Transverse colon (tissue), 4 donors: ENCODE measurements around the gene SETD3.

Experiments
- EP300 ChIP-seq: sonication (generic); formaldehyde crosslinking; IDR thresholded peaks from one replicate; pipeline ENCODE4 v1.6.1; 2017; ENCODE audit warnings: antibody characterized with exemption, low read depth
- POLR2A ChIP-seq: fragments of 450-650 bp; IDR thresholded peaks from one replicate; pipeline ENCODE4 v1.6.1; 2016; ENCODE audit warnings: antibody characterized with exemption, mild to moderate bottlenecking, moderate library complexity
- POLR2AphosphoS5 ChIP-seq, 3 donors: sonication (generic); formaldehyde crosslinking; IDR thresholded peaks; one replicate each; pipeline ENCODE4 v1.6.1; 2016; ENCODE audit warnings: antibody characterized with exemption in 3 of 3
- TF ChIP-seq, protein P1 (sequence below), 5 experiments: fragments of 200-600 bp in 3 of 5; fragments of 450-650 bp in 2 of 5; sonication (generic) in 3 of 5; IDR thresholded peaks; 1 replicate in 2 of 5; 2 replicates in 3 of 5; pipeline ENCODE4 v1.5.1; 2016 to 2017; ENCODE audit warnings: antibody characterized with exemption in 5 of 5, inconsistent platforms in 3 of 5, mild to moderate bottlenecking in 2 of 5, moderate library complexity in 1 of 5

DNA sequence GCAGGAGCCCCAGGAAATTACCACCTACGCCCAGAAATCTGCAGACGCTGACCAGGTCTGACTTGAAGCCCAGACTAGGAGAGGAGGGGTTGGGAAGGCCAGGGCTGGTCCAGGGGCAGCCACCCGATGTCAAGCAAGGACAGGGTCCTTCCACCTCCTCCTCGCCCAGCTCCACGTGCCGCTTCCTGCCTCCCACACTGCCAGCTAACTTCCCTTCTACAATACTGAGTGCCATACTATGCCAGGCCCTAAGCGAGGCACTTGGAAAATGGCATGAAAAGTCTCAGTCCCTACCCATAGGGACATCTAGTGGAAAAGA lies 71.7 kb downstream of the SETD3 start:
- TF ChIP-seq, protein P1, sequence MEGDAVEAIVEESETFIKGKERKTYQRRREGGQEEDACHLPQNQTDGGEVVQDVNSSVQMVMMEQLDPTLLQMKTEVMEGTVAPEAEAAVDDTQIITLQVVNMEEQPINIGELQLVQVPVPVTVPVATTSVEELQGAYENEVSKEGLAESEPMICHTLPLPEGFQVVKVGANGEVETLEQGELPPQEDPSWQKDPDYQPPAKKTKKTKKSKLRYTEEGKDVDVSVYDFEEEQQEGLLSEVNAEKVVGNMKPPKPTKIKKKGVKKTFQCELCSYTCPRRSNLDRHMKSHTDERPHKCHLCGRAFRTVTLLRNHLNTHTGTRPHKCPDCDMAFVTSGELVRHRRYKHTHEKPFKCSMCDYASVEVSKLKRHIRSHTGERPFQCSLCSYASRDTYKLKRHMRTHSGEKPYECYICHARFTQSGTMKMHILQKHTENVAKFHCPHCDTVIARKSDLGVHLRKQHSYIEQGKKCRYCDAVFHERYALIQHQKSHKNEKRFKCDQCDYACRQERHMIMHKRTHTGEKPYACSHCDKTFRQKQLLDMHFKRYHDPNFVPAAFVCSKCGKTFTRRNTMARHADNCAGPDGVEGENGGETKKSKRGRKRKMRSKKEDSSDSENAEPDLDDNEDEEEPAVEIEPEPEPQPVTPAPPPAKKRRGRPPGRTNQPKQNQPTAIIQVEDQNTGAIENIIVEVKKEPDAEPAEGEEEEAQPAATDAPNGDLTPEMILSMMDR (IDR thresholded peaks at IDR 0.05) = no peak
- no peak for TF ChIP-seq POLR2AphosphoS5 (IDR thresholded peaks at IDR 0.05)
- TF ChIP-seq POLR2A = no peak
- TF ChIP-seq EP300 = no peak
